ENCODE measurements around the gene TARBP1.

The TARBP1 gene

GRCh38 chr1:234345237-234345636, 133.7 kb downstream of the TARBP1 start:
- DNase-seq (ENCODE audit: low spot score) = no peak

DNA sequence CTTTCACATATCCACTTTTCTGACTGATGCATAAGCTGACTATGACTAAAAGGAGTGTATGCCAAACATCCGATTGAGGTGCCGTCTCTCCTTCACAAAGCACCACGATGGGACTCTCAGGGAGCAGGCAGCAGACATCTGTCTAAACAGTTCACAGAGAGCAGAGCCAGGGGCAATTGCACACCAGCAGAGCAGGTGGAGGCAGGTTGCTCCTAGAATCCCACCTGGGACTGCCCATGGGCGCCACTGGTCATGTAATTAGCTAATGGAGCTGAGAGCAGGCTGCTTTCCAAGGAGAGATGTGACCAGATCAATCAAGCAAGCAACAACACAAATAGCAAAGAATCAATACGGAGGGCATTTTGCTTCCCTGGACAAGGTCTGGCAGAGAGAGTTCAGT, 136.2 kb downstream of the TARBP1 start:
- no peak for DNase-seq (ENCODE audit: low spot score)

All from kidney tubule cell (primary cell).